Esophagus muscularis mucosa (tissue), 3 donors: ENCODE results near the gene TFPI.

Source experiments
- CTCF ChIP-seq, 3 experiments: fragments of 200-600 bp in 2 of 3; fragments of 450-650 bp in 1 of 3; sonication (generic) in 2 of 3; IDR thresholded peaks; one replicate each; pipeline ENCODE4 v1.5.1; 2017 to 2019; ENCODE audit warnings: antibody characterized with exemption in 3 of 3, mild to moderate bottlenecking in 2 of 3, moderate library complexity in 1 of 3
- POLR2AphosphoS5 ChIP-seq, 2 donors: sonication (generic); formaldehyde crosslinking; IDR thresholded peaks; one replicate each; pipeline ENCODE4 v1.6.1; 2017; ENCODE audit warnings: antibody characterized with exemption in 2 of 2

GRCh38 chr2:187554011-187554703 is at the start of gene TFPI:
- TF ChIP-seq CTCF (IDR thresholded peaks at IDR 0.05) (no peak), POLR2AphosphoS5 (IDR thresholded peaks at IDR 0.05) (peak; percentile 45 to 78)
